ENCODE results near the gene ZNF469.

Gene ZNF469, protein sequence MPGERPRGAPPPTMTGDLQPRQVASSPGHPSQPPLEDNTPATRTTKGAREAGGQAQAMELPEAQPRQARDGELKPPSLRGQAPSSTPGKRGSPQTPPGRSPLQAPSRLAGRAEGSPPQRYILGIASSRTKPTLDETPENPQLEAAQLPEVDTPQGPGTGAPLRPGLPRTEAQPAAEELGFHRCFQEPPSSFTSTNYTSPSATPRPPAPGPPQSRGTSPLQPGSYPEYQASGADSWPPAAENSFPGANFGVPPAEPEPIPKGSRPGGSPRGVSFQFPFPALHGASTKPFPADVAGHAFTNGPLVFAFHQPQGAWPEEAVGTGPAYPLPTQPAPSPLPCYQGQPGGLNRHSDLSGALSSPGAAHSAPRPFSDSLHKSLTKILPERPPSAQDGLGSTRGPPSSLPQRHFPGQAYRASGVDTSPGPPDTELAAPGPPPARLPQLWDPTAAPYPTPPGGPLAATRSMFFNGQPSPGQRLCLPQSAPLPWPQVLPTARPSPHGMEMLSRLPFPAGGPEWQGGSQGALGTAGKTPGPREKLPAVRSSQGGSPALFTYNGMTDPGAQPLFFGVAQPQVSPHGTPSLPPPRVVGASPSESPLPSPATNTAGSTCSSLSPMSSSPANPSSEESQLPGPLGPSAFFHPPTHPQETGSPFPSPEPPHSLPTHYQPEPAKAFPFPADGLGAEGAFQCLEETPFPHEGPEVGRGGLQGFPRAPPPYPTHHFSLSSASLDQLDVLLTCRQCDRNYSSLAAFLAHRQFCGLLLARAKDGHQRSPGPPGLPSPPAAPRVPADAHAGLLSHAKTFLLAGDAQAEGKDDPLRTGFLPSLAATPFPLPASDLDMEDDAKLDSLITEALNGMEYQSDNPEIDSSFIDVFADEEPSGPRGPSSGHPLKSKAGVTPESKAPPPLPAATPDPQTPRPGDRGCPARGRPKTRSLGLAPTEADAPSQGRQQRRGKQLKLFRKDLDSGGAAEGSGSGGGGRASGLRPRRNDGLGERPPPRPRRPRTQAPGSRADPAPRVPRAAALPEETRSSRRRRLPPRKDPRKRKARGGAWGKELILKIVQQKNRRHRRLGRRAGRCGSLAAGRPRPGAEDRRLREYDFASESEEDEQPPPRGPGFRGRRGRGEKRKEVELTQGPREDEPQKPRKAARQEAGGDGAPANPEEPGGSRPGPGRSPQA (N-terminal part only)

DNA sequence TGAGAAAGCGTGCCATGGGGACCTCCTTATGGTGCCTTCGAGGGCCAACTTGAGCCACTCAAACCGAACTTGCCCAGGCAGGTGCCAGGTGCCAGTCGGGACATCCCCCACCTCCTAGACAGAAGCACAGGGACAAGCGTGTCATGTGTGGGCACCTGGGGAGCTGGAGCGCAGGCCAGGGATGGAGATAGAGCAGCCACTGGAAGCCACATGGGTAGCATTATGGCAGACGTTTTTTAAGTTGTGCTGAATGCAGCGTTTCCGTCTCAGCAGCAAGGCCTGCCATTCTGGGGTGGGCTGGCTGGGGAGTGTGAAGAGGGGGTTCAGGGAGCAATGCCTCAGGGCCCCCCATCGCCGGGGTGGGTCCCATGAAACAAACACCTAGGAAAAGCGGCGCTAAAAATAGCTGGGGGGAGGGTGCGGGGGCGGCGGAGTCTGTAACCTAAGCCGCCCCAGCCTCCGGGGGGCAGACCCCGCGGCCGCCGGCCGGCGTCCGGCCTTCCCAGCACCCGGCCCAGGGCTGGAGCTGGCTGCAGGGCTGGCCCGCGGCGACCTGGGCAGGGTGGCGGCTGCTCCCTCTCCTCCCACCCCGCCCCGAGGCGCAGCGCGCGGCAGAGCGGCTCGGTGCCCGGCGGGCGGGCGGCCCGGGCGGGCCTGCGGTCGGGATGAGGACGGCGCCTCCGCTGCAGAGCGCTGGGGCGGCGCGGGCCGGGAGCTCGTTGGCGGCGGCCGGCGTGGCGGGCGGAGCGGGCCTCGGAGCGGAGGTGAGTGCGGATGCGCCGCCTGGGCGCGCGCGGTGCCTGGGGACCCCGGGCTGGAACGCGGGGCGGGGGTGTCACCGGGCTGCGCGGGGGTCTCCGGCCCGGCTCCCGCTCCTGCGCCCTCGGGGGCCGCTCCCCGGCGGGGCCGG is at the start of gene ZNF469:
TSS of gene ZNF469 (plus strand) at position 469 of the 910 bp plus-strand sequence. CDS start 44,512 bp downstream, outside the sequence.
- peak within 1 kb of the TSS; percentile 74 for H3K4me3 ChIP-seq (ENCODE audit: low read length)
- TF ChIP-seq, protein P1, sequence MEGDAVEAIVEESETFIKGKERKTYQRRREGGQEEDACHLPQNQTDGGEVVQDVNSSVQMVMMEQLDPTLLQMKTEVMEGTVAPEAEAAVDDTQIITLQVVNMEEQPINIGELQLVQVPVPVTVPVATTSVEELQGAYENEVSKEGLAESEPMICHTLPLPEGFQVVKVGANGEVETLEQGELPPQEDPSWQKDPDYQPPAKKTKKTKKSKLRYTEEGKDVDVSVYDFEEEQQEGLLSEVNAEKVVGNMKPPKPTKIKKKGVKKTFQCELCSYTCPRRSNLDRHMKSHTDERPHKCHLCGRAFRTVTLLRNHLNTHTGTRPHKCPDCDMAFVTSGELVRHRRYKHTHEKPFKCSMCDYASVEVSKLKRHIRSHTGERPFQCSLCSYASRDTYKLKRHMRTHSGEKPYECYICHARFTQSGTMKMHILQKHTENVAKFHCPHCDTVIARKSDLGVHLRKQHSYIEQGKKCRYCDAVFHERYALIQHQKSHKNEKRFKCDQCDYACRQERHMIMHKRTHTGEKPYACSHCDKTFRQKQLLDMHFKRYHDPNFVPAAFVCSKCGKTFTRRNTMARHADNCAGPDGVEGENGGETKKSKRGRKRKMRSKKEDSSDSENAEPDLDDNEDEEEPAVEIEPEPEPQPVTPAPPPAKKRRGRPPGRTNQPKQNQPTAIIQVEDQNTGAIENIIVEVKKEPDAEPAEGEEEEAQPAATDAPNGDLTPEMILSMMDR (conservative IDR thresholded peaks at IDR 0.05; ENCODE audit: low read length) = no peak
- peak; percentile 52 for DNase-seq (ENCODE audit: low read depth)

DNA sequence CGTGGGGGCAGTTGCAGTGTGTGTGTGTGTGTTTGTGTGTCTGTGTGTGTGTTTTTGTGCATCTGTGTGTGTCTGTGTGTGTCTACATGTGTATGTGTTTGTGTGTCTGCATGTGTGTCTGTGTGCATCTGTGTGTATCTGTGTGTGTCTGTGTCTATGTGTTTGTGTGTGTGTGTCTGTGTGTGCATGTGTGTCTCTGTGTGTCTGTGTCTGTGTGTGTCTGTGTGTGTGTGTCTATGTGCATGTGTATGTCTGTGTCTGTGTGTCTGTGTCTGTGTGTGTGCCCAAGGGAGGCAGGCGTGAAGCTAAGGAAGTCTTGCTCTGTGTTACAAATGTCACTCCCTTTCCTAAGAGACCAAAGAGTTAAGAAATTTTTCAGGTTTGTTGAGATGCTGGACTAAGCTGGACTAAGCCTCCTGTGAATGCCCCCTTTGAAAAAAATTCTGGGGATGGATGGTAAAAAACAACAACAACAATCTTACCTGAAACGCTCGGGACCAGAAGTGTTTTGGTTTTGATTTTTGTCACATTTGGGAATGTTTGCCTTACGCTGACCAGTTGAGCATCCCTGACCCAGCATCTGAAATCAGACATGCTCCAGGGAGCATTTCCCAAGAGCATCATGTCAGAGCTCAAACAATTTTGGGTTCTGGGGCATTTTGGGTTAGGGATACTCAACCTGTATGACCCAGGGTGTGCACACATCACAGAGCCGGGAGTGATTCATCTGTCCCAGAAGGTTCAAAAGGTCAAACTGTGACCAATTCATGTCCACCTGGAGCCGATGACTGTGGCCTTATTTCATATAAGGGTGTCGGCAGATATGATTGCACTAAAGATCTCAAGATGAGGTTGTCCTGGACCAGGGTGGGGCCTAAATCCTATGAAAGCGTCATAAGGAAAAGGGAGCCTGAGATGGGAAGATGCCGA is 48.6 kb upstream of the ZNF469 start:
- TF ChIP-seq, protein P1 (conservative IDR thresholded peaks at IDR 0.05; ENCODE audit: low read length) = no peak
- H3K4me3 ChIP-seq (ENCODE audit: low read length) = no peak overlapping the region; the same call in 1 of the 2 replicates
- no peak for DNase-seq (ENCODE audit: low read depth)

DNA sequence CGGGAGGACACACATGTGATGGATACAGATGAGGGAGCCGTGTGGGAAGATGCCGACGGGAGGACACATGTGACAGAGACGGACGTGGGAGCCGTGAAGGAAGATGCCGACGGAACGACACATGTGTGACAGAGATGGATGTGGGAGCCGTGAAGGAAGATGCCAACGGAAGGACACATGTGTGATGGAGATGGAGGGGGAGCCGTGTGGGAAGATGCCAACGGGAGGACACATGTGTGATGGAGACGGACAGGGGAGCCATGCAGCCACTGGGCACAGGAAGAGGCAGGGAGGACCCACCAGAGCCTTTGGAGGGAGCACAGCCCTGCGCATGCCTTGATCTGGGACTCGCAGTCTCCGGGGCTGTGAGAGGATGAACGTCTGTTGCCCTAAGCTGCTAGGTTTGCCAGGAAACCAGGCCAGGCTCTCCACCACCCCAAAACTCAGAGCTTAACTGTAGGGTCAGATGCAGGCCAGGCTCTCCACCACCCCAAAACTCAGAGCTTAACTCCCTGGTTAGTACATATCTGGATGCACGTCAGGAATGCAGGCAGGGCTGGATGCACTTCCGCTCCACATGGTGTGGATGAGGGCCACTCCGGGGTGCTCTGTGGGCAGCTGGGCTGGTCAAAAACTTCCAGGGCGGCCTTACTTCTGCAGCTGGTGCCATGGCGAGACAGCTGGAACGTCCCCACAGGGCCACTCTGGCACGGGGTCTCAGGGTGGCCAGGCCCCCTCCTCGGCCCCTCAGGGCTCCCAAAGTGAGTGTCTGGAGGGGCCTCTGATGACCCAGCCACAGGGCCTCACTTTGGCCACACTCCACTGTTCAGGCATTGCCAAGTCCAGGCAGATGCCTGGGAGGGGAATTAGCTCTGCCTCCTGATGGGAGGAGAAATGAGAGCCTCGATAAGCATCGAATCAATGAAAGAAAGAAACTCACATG is 47.7 kb upstream of the ZNF469 start:
- peak; percentile 35 for DNase-seq (ENCODE audit: low read depth)
- no peak overlapping the region for H3K4me3 ChIP-seq (ENCODE audit: low read length)
- TF ChIP-seq, protein P1 (conservative IDR thresholded peaks at IDR 0.05; ENCODE audit: low read length) = no peak

DNA sequence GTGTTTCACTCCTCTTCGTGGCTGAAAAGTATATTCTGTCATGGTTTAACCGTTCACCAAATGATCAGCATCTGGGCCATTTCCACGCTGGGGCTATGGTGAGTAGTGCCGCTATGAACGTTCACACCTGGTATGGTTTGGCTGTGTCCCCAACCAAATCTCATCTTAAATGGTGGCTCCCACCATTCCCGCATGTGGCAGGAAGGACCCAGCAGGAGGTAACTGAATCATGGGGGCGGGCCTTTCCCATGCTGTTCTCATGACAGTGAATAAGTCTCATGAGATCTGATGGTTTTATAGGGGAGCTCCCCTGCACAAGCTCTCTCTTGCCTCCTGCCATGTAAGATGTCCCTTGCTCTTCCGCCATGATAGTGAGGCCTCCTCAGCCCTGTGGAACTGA is 45.7 kb upstream of the ZNF469 start:
- H3K4me3 ChIP-seq (ENCODE audit: low read length) = no peak overlapping the region
- no peak for DNase-seq (ENCODE audit: low read depth)

DNA sequence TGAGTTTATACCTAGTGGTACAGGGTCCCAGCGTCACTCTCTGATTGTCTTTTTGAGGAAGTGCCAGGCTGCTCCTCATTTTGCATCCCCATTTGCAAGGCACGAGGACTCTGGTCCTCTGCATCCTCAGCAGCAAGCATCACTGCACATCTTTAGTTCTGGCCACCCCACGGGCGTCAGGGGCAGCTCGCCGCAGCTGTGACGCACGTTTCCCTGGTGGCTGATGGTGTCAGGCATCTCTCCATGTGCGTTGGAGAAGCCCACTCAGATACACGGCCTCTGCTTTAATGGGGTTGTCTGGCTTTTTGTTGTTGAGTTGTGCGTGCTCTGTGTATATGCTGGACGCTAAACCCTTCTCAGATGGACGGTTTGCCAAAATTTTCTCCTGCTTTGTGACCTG is 45.2 kb upstream of the ZNF469 start:
- TF ChIP-seq, protein P1 (conservative IDR thresholded peaks at IDR 0.05; ENCODE audit: low read length) = no peak

More for the DNA sequence above, 45.7 kb upstream of the ZNF469 start:
- TF ChIP-seq, protein P1 (conservative IDR thresholded peaks at IDR 0.05; ENCODE audit: low read length) = no peak

More for the DNA sequence above, 45.2 kb upstream of the ZNF469 start:
- H3K4me3 ChIP-seq (ENCODE audit: low read length) = no peak overlapping the region
- DNase-seq (ENCODE audit: low read depth) = no peak

Data from AG10803 (cell line).